Ascending aorta (tissue), 2 donors: ENCODE measurements around the gene TP53I11. TPM values are rescaled to one million over a fixed set of nuclear protein-coding genes. Genes with fewer than 3 reads are reported as not detected.

Experiments
- DNase-seq, 2 donors: peaks; one replicate each; pipeline ENCODE4 v3.0.0-alpha.2; 2019; ENCODE audit warnings: low spot score in 2 of 2
- H3K27ac ChIP-seq, 2 donors: fragments of 200-600 bp; sonication (generic); one replicate each; pipeline ENCODE4 v1.5.1; 2016 to 2017; ENCODE audit warnings: mild to moderate bottlenecking in 1 of 2
- H3K27me3 ChIP-seq: fragments of 200-600 bp; sonication (generic); one replicate; pipeline ENCODE4 v1.5.1; 2017
- H3K36me3 ChIP-seq, 2 donors: fragments of 200-600 bp; sonication (generic); one replicate each; pipeline ENCODE4 v1.5.1; 2016
- H3K4me1 ChIP-seq, 2 donors: fragments of 200-600 bp; sonication (generic); one replicate each; pipeline ENCODE4 v1.5.1; 2016 to 2017; ENCODE audit warnings: mild to moderate bottlenecking in 1 of 2
- H3K4me3 ChIP-seq, 2 donors: fragments of 200-600 bp; sonication (generic); one replicate each; pipeline ENCODE4 v1.5.1; 2016 to 2017; ENCODE audit warnings: mild to moderate bottlenecking in 1 of 2
- H3K9me3 ChIP-seq, 2 donors: fragments of 200-600 bp; sonication (generic); one replicate each; pipeline ENCODE4 v1.5.1; 2016
- CTCF ChIP-seq, 3 experiments: fragments of 200-600 bp in 2 of 3; fragments of 450-650 bp in 1 of 3; sonication (generic) in 2 of 3; IDR thresholded peaks; one replicate each; pipeline ENCODE4 v1.5.1; 2016 to 2019; ENCODE audit warnings: antibody characterized with exemption in 3 of 3, mild to moderate bottlenecking in 1 of 3, moderate library complexity in 1 of 3
- intact Hi-C: fragments of 100-400 bp; cut with DNase I; formaldehyde crosslinking; loops from one replicate; pipeline ENCODE4 v1.15.1; 2023
- total RNA-seq: library from RNA; depleted of rRNA; stranded (reverse); fragments of >200 nt; gene quantifications from one replicate; pipeline ENCODE4 v1.1.0, GENCODE V29; 2016

The TP53I11 gene
- total RNA-seq, 1 donor from 2014 or later, result 266 TPM

GRCh38 chr11:44944853-44945235, 5.8 kb downstream of the TP53I11 start:
- Histone ChIP-seq H3K9me3 (no peaks in the 10 kb centered on the region), H3K4me1 (peaks cover 0 to 3% of the 10 kb centered on the region in 2 donors), H3K36me3 (no peaks in the 10 kb centered on the region), H3K27ac (no peak overlapping the region), H3K27me3 (no peaks in the 10 kb centered on the region), H3K4me3 (no peak overlapping the region)
- TF ChIP-seq CTCF (IDR thresholded peaks at IDR 0.05), result no peak
- intact Hi-C loops, result loop anchor here (10.0 kb wide), 1 partner anchor 860 kb away; the partner anchor contains the start of gene SLC35C1
- DNase-seq, result no peak

- Histone ChIP-seq H3K9me3 (no peaks in the 10 kb centered on the region), H3K36me3 (no peaks in the 10 kb centered on the region), H3K4me3 (no peak overlapping the region), H3K27ac (no peak overlapping the region), H3K4me1 (peaks cover 0 to 3% of the 10 kb centered on the region in 2 donors), H3K27me3 (no peaks in the 10 kb centered on the region)
- DNase-seq, result no peak
- intact Hi-C loops, result loop anchor here (10.0 kb wide), 1 partner anchor 860 kb away; the partner anchor contains the start of gene SLC35C1
- TF ChIP-seq CTCF (IDR thresholded peaks at IDR 0.05), result no peak
Measured at GRCh38 chr11:44944181-44944852, 6.4 kb downstream of the TP53I11 start.

- intact Hi-C loops, result loop anchor here (10.0 kb wide), 1 partner anchor 861 kb away; the partner anchor contains the start of gene SLC35C1
- Histone ChIP-seq H3K36me3 (no peaks in the 10 kb centered on the region), H3K9me3 (no peaks in the 10 kb centered on the region), H3K4me3 (no peak overlapping the region), H3K27me3 (no peaks in the 10 kb centered on the region), H3K4me1 (peaks cover 0 to 3% of the 10 kb centered on the region in 2 donors), H3K27ac (no peak overlapping the region)
- no peak for DNase-seq
- TF ChIP-seq CTCF (IDR thresholded peaks at IDR 0.05), result no peak
Measured at GRCh38 chr11:44943696-44944095, 7.0 kb downstream of the TP53I11 start.

GRCh38 chr11:44943118-44943517, 7.6 kb downstream of the TP53I11 start:
- peaks cover 0 to 3% of the 10 kb centered on the region in 2 donors for H3K4me1 ChIP-seq

More at GRCh38 chr11:44943118-44943517, 7.6 kb downstream of the TP53I11 start:
- intact Hi-C loops, result loop anchor here (10.0 kb wide), 1 partner anchor 862 kb away; the partner anchor contains the start of gene SLC35C1
- Histone ChIP-seq H3K4me3 (no peak overlapping the region), H3K27me3 (no peaks in the 10 kb centered on the region), H3K36me3 (no peaks in the 10 kb centered on the region), H3K9me3 (no peaks in the 10 kb centered on the region), H3K27ac (no peak overlapping the region)
- no peak for TF ChIP-seq CTCF (IDR thresholded peaks at IDR 0.05)
- no peak for DNase-seq
